AG04449 (cell line): ENCODE data around the gene TSEN2.

Experiments used
- CTCF ChIA-PET: fragments of 350-600 bp; formaldehyde crosslinking; extraction: SDS; loops from one replicate; lab custom pipeline; 2021; ENCODE audit warnings: antibody characterized with exemption; lab: Yijun Ruan, JAX
- POLR2A ChIA-PET: fragments of 400-600, 350-600 bp; formaldehyde crosslinking; extraction: SDS; loops from one replicate; lab custom pipeline; 2020; ENCODE audit warnings: antibody characterized with exemption, inconsistent platforms; lab: Yijun Ruan, JAX
- DNase-seq: peaks from one replicate; pipeline ENCODE4 v3.0.0-alpha.2; 2010; ENCODE audit warnings: low read depth, low spot score
- H3K4me3 ChIP-seq: 2 replicates; pipeline ENCODE4 v1.5.1; 2011; ENCODE audit warnings: low read depth, mild to moderate bottlenecking, control low read depth, low read length
- TF ChIP-seq, protein P1 (sequence below): IDR thresholded peaks from one replicate; pipeline ENCODE4 v1.5.1; 2011; ENCODE audit warnings: mild to moderate bottlenecking, moderate library complexity, low read length, control low read depth, inconsistent platforms; ENCODE audit not compliant: insufficient read depth; ENCODE audit errors: missing control alignments

TSEN2 gene

DNA sequence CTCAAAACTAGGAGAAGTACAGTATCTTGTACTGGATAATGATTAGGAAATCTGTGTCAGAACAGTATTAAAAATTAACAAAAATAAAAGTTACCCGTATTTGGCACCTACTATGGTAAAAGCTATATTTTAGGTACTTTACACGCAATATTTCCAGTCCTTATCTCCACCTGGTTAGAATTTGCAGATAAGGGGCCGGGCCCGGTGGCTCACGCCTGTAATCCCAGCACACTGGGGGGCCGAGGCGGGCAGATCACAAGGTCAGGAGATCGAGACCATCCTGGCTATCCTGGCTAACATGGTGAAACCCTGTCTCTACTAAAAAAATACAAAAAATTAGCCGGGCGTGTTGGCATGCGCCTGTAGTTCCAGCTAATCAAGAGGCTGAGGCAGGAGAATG is 32.6 kb downstream of the TSEN2 start:
- ChIA-PET POLR2A (no interaction called here), CTCF (interaction anchor here (2.2 kb wide), 1 partner anchor 20 kb away, joined by 6 read pairs; no protein-coding TSS in a partner anchor)
- H3K4me3 ChIP-seq, result no peak overlapping the region
- no peak for DNase-seq
- TF ChIP-seq, protein P1, sequence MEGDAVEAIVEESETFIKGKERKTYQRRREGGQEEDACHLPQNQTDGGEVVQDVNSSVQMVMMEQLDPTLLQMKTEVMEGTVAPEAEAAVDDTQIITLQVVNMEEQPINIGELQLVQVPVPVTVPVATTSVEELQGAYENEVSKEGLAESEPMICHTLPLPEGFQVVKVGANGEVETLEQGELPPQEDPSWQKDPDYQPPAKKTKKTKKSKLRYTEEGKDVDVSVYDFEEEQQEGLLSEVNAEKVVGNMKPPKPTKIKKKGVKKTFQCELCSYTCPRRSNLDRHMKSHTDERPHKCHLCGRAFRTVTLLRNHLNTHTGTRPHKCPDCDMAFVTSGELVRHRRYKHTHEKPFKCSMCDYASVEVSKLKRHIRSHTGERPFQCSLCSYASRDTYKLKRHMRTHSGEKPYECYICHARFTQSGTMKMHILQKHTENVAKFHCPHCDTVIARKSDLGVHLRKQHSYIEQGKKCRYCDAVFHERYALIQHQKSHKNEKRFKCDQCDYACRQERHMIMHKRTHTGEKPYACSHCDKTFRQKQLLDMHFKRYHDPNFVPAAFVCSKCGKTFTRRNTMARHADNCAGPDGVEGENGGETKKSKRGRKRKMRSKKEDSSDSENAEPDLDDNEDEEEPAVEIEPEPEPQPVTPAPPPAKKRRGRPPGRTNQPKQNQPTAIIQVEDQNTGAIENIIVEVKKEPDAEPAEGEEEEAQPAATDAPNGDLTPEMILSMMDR, result no peak

DNA sequence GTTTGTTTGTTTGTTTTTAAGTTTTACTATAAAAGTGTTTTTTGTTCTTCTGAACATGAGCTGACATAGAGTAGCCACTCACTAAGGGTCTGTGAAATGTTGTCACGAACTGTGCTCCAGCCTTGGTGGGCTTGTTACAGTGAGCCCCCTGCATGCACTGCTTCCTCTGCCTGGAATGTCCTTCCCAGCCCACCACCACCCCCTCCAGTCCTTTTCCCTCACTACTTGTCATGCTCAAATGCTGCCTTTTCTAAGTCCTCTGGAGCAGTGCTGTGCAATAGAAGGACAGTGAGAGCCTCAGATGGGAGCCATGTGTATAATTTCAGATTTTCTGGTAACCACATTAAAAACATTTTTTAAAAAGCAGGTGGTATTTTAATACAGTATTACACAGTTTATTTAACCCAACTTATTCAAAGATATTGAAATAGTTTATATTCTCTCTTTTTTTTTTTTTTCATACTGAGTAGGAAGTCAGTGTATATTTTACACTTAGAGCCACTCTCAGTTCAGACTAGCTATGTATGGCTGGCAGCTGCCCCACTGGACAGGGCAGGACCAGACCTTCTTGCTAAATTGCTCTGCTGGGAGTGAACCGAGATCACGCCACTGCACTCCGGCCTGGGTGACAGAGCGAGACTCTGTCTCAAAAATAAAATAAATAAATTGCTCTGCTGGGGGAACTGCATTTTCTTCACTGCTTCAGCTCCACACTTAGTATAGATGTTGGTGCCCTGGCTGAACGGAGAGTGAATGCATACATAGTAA is 34.2 kb downstream of the TSEN2 start:
- TF ChIP-seq, protein P1, result no peak
- ChIA-PET CTCF (interaction anchor here (0.7 to 2.2 kb wide), 2 partner anchors 11 to 18 kb away, joined by 3 to 6 read pairs; no protein-coding TSS in a partner anchor), POLR2A (no interaction called here)
- H3K4me3 ChIP-seq, result no peak overlapping the region
- DNase-seq, result no peak

DNA sequence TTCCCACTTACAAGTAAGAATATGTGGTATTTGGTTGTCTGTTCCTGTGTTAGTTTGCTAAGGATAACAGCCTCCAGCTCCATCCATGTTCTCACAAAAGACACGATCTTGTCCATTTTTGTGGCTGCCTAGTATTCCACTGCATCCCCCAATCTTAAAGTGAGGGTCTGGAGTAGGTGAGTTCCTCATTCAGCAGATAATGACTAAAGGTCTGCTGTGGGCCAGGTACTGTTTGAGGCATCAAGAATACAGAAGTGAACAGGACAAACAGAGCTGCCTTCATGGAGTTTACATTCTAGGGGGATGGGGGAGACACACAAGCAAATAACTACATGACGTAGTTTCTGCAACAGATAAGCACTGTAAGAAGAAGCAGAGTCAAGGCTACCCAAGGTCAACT is 36.7 kb downstream of the TSEN2 start:
- ChIA-PET POLR2A (no interaction called here), CTCF (interaction anchor here (1.4 to 2.1 kb wide), 2 partner anchors 10 to 41 kb away, joined by 4 to 5 read pairs; no protein-coding TSS in a partner anchor)
- TF ChIP-seq, protein P1, result no peak
- DNase-seq, result no peak
- no peak overlapping the region for H3K4me3 ChIP-seq

DNA sequence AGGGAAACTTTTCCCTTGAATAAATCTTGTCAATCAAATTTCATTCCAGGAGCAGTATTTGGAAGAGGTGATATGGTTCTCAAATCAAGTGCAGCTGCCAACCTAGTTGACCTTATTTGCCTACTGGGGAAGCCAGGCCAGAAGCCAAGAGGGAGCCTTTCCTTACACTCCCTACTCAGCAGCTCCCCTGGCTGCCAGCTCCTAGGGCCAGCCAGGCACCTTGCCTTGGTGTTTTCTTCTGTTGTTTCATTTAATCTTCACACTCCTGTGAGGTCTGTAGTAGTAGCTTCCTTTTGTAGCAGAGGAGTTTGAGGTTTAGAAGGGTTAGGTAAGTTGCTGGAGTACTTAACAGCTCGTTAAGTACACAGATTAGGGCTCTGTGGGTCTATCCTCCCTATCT is 38.4 kb downstream of the TSEN2 start:
- ChIA-PET CTCF (interaction anchor here (0.9 to 2.1 kb wide), 3 partner anchors 14 to 43 kb away, joined by 3 to 5 read pairs (median 5); no protein-coding TSS in a partner anchor), POLR2A (no interaction called here)

DNA sequence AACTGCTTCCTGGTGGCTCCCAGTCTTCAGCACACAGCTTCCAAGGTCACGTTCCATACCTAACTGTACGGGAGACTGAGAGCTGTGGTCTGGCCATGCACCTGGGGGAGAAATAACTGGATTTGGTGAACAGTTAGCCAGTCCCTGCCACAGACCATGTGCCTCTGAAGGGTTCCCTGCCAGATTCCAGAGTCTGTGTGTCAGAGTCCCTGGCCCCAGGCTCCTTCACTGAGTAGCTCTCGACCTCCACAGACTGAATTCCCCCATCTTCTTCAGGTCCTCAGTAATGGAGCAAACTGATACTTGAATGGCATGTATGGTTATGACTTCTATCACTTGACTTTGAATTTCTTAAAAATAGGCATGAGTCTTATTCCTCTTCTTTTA is 43.5 kb downstream of the TSEN2 start:
- TF ChIP-seq, protein P1, result no peak
- ChIA-PET CTCF (interaction anchor here (0.9 kb wide), 1 partner anchor 390 kb away, joined by 3 read pairs; no protein-coding TSS in a partner anchor), POLR2A (no interaction called here)
- DNase-seq, result no peak
- H3K4me3 ChIP-seq, result no peak overlapping the region

More for the DNA sequence above, 38.4 kb downstream of the TSEN2 start:
- TF ChIP-seq, protein P1, result no peak
- DNase-seq, result no peak
- H3K4me3 ChIP-seq, result no peak overlapping the region

DNA sequence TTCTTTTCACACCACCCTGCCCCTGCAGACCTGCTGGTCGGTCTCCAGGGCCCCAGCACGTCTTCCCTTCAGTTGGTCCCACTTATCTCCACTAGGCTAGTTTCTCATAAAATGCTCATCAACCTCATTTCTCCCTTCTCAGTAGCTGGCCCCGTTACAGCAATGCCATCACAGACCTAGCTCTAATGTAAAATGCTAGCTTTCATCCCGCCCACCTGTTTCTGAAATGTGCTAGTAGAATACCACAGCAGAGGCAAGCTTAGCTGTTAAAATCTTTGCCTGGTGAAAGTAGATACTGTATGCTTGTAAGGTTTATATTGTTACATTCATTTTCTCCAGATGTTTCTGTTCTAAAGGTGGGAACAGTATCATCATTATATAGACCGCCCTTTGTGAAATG is 47.9 kb downstream of the TSEN2 start:
- no peak overlapping the region for H3K4me3 ChIP-seq
- CTCF ChIA-PET, result interaction anchor here (1.5 kb wide), 1 partner anchor 22 kb away, joined by 3 read pairs; no protein-coding TSS in a partner anchor
- no peak for DNase-seq
- POLR2A ChIA-PET, result no interaction called here
- TF ChIP-seq, protein P1, result no peak
